Smooth muscle cell (in vitro differentiated cells): ENCODE data around the gene LOXL1. TPM values are rescaled to one million over a fixed set of nuclear protein-coding genes. Genes with fewer than 3 reads are reported as not detected.

Experiments
- DNase-seq: peaks from one replicate; lab custom pipeline; 2025; ENCODE audit not compliant: unreplicated experiment; lab: John Stamatoyannopoulos, UW
- H2AFZ ChIP-seq: fragments of 200-600 bp; sonication (generic); 2 replicates; pipeline ENCODE4 v1.6.0; 2016; ENCODE audit warnings: antibody characterized with exemption, low read depth, mild to moderate bottlenecking
- H3F3A ChIP-seq: fragments of 200-600 bp; sonication (generic); 2 replicates; pipeline ENCODE4 v1.6.0; 2017; ENCODE audit warnings: antibody characterized with exemption, low read depth
- H3K27ac ChIP-seq: fragments of 200-600 bp; sonication (generic); 2 replicates; pipeline ENCODE4 v1.5.1; 2016; ENCODE audit warnings: low read depth, mild to moderate bottlenecking
- H3K27me3 ChIP-seq: fragments of 200-600 bp; sonication (generic); 2 replicates; pipeline ENCODE4 v1.6.1; 2016; ENCODE audit warnings: low read depth, mild to moderate bottlenecking
- H3K36me3 ChIP-seq: fragments of 200-600 bp; sonication (generic); 2 replicates; pipeline ENCODE4 v1.5.1; 2016; ENCODE audit warnings: low read depth
- H3K4me1 ChIP-seq: fragments of 200-600 bp; sonication (generic); 2 replicates; pipeline ENCODE4 v1.5.1; 2016; ENCODE audit warnings: low read depth
- H3K4me2 ChIP-seq: fragments of 200-600 bp; sonication (generic); 2 replicates; pipeline ENCODE4 v1.6.0; 2016; ENCODE audit warnings: mild to moderate bottlenecking
- H3K4me3 ChIP-seq: fragments of 200-600 bp; sonication (generic); 2 replicates; pipeline ENCODE4 v1.5.1; 2016; ENCODE audit warnings: mild to moderate bottlenecking
- H3K79me2 ChIP-seq: fragments of 200-600 bp; sonication (generic); 2 replicates; pipeline ENCODE4 v1.6.0; 2016; ENCODE audit warnings: low read depth, mild to moderate bottlenecking
- H3K9ac ChIP-seq: fragments of 200-600 bp; sonication (generic); 2 replicates; pipeline ENCODE4 v1.6.0; 2016; ENCODE audit warnings: low read depth
- H3K9me3 ChIP-seq: fragments of 200-600 bp; sonication (generic); replicated peaks from 2 replicates; pipeline ENCODE4 v1.5.1; 2016; ENCODE audit warnings: low read depth
- H4K20me1 ChIP-seq: fragments of 200-600 bp; sonication (generic); 2 replicates; pipeline ENCODE4 v1.6.0; 2016; ENCODE audit warnings: low read depth
- WGBS: methylation state at CpG from one replicate; pipeline ENCODE4 v1.1.7; 2016; ENCODE audit warnings: low lambda C conversion rate; 5-methylcytosine and 5-hydroxymethylcytosine counted together
- polyA plus RNA-seq: library from polyadenylated mRNA; unstranded; fragments of >200 nt; fragmentation: Nextera tagmentation; extraction: Ambion mirVana; gene quantifications from 2 replicates; pipeline ENCODE4 v1.2.1, GENCODE V29; 2016
- total RNA-seq: library from RNA; depleted of rRNA; stranded (reverse); fragments of >200 nt; gene quantifications from 2 replicates; pipeline ENCODE4 v1.2.3, GENCODE V29; 2014
- TF ChIP-seq, protein P1 (sequence below): fragments of 200-600 bp; sonication (generic); IDR thresholded peaks from 2 replicates; pipeline ENCODE4 v1.5.1; 2017; ENCODE audit warnings: borderline replicate concordance, mild to moderate bottlenecking, antibody characterized with exemption; ENCODE audit not compliant: insufficient read depth, poor library complexity, severe bottlenecking

The LOXL1 gene
- total and polyA plus RNA-seq, 2 experiments from 2014 or later: 252 to 899 TPM

DNA sequence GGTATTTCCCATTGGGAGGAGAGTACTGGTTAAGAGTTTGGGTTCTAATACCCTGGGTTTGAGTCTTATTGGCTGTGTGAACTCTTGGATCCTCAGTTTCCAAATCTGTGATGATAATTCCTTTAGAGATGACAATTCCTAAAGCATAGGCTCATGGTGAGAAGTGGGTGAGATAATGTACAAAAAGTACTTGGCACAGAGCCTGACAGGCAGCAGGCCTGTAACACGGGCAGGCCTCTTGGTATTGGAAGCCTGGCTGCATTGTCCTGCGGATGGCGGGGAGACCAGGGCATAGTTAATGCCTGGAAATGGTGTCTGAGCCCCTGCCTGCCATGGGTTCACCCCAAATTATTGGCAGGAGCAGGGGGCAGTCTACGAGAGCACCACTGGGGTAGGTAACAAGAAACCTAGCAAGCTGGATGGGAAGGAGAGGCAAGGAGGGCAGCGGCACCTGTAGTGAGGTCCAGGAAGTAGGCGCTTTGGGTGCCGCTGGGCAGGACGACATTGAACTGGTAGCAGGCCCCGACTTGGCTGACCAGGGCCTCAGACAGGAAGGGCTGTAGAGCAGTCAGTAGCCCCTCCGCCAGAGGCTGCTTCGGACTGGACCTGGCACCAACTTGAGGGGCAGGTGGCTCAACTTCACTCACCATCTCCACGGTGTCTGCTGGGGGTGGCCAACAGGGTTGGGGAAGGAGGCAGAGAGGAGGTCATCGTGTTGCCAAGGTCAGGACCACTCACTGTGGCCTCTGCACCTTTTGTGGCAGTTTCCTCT is 58.1 kb downstream of the LOXL1 start:
- no peaks in the 10 kb centered on the region for H3K27me3 ChIP-seq
- no peaks in the 10 kb centered on the region for H3K79me2 ChIP-seq
- no peaks in the 10 kb centered on the region for H3K36me3 ChIP-seq
- 90% methylated on average over 13 of the region's 13 CpGs for WGBS
- peak overlapping the region; percentile 81 for H3K4me2 ChIP-seq
- peaks cover 12% of the 10 kb centered on the region for H3F3A ChIP-seq
- TF ChIP-seq, protein P1, sequence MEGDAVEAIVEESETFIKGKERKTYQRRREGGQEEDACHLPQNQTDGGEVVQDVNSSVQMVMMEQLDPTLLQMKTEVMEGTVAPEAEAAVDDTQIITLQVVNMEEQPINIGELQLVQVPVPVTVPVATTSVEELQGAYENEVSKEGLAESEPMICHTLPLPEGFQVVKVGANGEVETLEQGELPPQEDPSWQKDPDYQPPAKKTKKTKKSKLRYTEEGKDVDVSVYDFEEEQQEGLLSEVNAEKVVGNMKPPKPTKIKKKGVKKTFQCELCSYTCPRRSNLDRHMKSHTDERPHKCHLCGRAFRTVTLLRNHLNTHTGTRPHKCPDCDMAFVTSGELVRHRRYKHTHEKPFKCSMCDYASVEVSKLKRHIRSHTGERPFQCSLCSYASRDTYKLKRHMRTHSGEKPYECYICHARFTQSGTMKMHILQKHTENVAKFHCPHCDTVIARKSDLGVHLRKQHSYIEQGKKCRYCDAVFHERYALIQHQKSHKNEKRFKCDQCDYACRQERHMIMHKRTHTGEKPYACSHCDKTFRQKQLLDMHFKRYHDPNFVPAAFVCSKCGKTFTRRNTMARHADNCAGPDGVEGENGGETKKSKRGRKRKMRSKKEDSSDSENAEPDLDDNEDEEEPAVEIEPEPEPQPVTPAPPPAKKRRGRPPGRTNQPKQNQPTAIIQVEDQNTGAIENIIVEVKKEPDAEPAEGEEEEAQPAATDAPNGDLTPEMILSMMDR: no peak
- H2AFZ ChIP-seq: no peak overlapping the region
- no peak for DNase-seq
- no peaks in the 10 kb centered on the region for H3K9me3 ChIP-seq
- H4K20me1 ChIP-seq: no peaks in the 10 kb centered on the region
- H3K27ac ChIP-seq: peak overlapping the region; percentile 86
- no peaks in the 10 kb centered on the region for H3K4me1 ChIP-seq
- H3K9ac ChIP-seq: no peak overlapping the region
- H3K4me3 ChIP-seq: no peak overlapping the region

- H3K9me3 ChIP-seq: no peaks in the 10 kb centered on the region
- DNase-seq: no peak
- 92% methylated on average over 13 of the region's 13 CpGs for WGBS
Observed at GRCh38 chr15:73985101-73985873, 59.0 kb downstream of the LOXL1 start.

GRCh38 chr15:73986055-73986775 is 60.0 kb downstream of the LOXL1 start:
- 55% methylated on average over 7 of the region's 7 CpGs for WGBS
- no peak for DNase-seq

More at GRCh38 chr15:73985101-73985873, 59.0 kb downstream of the LOXL1 start:
- no peaks in the 10 kb centered on the region for H3K36me3 ChIP-seq
- no peak overlapping the region for H2AFZ ChIP-seq
- no peak overlapping the region for H3K4me2 ChIP-seq
- H3F3A ChIP-seq: peaks cover 12% of the 10 kb centered on the region
- H3K4me3 ChIP-seq: no peak overlapping the region
- H4K20me1 ChIP-seq: no peaks in the 10 kb centered on the region
- no peak overlapping the region for H3K27ac ChIP-seq
- no peaks in the 10 kb centered on the region for H3K4me1 ChIP-seq
- H3K27me3 ChIP-seq: no peaks in the 10 kb centered on the region
- TF ChIP-seq, protein P1: no peak
- no peak overlapping the region for H3K9ac ChIP-seq
- H3K79me2 ChIP-seq: no peaks in the 10 kb centered on the region

More at GRCh38 chr15:73986055-73986775, 60.0 kb downstream of the LOXL1 start:
- H3F3A ChIP-seq: peaks cover 8% of the 10 kb centered on the region
- H3K9ac ChIP-seq: no peak overlapping the region
- peaks cover 5% of the 10 kb centered on the region for H3K79me2 ChIP-seq
- peaks cover under 1% of the 10 kb centered on the region for H3K4me1 ChIP-seq
- H4K20me1 ChIP-seq: no peaks in the 10 kb centered on the region
- H3K4me3 ChIP-seq: no peak overlapping the region
- no peaks in the 10 kb centered on the region for H3K36me3 ChIP-seq
- no peaks in the 10 kb centered on the region for H3K9me3 ChIP-seq
- TF ChIP-seq, protein P1: no peak
- no peak overlapping the region for H3K4me2 ChIP-seq
- H3K27me3 ChIP-seq: no peaks in the 10 kb centered on the region
- H2AFZ ChIP-seq: no peak overlapping the region
- no peak overlapping the region for H3K27ac ChIP-seq
